Skin of body (tissue), 2 donors: ENCODE data around the gene FAT1. TPM values are rescaled to one million over a fixed set of nuclear protein-coding genes. Genes with fewer than 3 reads are reported as not detected.
"Not testable (repeated sequence)": the region's sequence is repeated elsewhere in the genome, so short reads cannot be mapped to it uniquely, and the experiment has no call there.

Experiments
- DNase-seq: peaks from one replicate; lab custom pipeline; 2025; lab: John Stamatoyannopoulos, UW
- total RNA-seq: library from RNA; depleted of rRNA; stranded (reverse); fragments of >200 nt; gene quantifications from one replicate; pipeline ENCODE4 v1.2.3, GENCODE V29; 2014

FAT1 gene
- total RNA-seq, 1 donor from 2014 or later = 171 TPM

DNA sequence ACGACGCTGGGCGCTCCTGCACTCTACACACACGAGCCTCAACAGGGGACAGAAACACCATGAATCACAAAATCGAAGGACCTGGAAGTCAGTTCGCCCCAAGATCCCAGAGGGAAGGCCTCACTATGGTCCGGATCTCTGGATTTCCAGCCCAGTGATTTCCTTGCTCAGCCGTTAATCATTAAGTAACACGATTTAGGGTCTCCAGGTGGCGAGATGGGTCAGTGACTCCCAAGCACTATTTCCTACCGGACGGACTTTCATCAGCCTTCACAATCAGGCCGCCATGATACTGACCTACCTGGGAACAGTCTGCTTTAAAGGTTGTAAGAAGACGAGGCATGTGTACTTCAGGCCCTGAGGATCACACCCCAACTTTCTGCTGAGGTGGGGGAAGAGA lies 63.7 kb downstream of the FAT1 start:
- no peak for DNase-seq

DNA sequence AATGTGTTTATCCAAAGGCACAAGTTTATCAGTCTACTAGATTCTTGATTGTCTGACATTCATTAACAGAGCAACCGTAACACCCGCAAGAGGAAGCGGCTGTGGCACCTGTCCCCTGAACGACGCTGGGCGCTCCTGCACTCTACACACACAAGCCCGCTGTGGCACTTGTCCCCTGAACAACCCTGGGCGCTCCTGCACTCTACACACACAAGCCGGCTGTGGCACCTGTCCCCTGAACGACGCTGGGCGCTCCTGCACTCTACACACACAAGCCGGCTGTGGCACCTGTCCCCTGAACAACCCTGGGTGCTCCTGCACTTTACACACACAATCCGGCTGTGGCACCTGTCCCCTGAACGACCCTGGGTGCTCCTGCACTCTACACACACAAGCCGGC lies 64.2 kb downstream of the FAT1 start:
- not testable (repeated sequence) for DNase-seq

DNA sequence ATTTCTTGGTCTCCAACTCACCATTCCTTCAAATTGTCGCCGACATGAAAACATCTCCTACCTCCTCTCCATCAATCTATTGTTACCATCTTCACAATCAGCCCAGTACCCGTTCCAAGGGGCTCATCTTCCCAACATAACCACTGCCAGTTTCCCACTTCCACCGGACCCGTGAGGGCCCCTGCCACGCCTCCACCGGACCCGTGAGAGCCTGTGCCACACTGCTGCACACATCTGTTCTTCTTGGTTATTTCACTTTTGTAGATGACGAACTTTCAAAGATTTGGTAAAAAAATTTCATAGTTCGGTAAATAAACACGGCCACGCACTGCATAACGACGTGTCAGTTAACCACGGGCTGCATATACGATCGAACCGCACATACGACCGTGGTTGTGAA lies 65.0 kb downstream of the FAT1 start:
- no peak for DNase-seq

DNA sequence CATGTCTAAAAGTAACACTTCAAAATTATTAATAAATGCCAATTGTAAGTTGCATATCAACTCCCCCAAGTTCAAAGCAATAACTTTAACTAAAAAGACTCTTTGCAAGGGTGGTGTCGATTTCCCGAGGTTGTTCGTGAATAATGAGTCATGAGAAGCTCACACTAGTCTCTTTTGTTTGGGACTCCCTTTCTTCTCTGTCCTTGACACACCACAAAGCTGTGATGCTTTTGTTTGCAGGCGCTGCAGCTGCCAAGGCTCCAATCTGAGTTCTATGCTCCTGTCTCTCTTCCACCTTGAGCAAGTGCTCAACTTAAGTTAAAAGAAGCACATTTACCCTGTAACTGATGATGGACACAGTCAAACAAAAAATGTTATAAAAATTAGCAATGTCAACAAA lies 65.9 kb downstream of the FAT1 start:
- no peak for DNase-seq

DNA sequence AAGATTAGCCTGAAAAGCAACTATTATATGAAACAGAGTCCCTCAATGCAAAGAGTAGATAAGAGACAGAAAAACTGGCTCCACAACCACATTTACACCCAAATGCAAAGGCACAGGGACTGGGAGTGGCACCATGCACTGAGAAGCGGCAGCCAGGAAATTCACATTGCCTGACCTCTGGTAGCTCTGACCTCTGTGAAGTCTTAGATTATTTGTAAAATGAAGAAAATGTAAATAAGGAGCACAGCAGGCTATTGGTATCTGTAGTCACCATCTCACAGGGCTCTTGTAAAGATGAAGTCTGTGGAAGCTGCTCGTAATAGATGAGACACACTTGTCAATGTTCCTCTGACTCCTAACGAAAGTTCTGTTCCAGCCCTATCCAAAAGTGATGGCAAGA lies 69.7 kb downstream of the FAT1 start:
- DNase-seq = no peak

DNA sequence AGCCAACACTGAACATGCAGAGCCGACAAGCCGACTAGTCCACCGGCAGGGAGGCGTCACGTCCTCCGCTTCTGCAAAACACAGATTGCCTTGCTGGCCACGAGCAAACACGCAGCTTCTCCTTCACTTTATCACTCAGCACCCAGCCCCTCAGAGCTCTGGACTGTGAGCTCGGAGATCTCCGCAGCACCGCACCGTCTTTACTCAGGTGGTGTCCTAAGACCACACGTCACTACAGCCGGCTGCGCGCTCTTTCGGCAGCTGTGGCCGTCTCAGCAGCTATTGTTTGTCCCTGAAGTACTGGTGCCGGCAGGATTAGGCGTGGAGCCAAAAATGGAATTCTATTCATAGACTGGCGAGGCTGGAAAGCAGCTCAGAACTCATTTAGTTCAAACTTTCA lies 72.0 kb downstream of the FAT1 start:
- DNase-seq = no peak

DNA sequence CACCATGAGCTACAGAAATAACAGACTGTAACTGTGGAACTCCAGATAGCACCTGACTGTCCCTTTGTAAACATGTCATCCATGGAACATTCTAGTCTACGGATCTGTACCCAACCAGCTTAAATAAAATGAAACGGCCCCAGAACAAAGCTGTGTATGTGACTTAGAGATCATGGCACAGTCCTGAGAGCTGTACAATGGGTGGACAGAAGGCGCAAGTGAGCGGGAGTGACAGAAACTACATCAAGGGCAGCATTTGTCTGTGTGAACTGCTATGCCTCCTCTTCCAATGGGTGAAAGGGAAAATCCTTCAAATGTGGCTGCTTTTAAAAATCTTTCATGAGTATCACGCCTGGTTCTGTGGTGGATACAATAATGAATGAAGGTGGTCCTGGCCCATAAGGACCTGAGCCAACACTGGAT lies 72.5 kb downstream of the FAT1 start:
- no peak for DNase-seq

DNA sequence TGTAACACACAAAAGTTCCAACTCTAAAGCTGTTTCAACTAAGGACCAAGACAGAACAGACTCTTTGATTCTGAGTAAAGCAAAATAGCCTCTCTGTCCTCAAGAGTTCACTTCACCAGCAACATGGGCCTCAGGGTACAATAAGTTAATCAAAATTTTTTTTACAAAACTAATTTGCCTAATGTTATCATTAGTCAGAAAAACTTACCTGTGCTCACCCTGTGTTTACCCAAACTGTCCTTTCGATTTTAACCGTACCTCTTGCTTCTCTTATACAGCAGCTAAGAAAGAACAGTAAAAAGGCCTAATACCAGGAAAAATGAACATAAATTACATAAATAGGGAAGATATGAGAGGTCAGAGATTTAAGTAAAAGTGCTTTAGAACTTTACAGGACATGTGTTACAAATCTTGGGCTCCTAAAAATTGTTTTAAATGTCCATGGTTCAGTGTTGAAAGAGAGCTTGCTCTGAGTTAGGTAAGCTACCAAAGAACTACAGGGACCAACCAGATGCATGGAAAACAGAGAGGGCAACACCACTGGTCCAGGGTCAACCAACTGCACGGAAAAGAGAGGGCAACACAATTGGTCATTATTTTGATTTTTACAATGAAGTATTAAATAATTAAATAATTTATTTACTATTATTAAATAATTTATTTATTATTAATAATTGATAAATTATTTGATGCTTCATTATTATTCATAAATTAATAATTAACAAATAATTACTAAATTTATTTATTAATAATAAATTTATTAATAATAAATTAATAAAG lies 73.1 kb downstream of the FAT1 start:
- no peak for DNase-seq

DNA sequence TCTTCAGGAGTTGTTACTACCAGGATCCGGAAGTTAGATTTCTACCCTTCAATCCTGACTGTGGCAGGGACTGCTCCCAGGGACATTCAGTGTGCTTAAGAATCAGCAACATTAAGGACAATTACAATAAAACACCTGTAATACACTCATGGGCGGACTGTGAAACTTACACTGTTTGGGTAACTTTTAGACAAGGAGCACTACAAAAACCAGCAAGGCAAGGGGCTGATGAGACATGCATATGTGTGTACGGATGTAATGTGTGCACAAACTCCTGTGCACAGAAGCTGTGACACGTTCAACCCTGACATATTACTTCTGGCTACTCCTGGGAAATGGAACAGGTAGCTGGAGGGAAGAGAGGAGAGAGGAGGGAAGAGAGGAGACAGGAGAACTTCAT lies 75.8 kb downstream of the FAT1 start:
- DNase-seq = no peak

DNA sequence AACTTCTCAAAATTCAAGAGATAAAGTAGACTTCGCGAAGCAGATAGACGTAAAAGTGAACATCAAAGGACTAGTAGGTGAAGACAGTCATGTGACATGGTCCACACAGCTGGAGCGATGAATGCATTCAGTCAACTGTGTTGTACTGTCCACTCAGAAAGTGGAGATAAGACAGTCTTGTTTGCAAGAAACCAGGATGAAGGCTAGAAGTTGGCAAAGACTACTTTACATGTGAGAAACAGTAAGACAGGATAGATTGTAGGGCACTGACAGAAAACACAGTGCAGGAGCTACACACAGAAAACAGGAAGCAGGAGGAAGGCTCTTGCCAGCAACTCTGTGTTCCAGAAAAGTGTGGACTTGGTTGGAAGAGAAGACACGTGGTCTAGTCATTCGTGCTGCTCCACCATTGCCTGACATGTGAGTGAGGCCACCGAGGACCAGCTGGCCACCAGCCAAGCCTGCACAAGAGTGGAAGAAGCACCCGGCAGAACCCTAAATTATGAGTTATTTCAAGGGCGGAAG lies 78.9 kb downstream of the FAT1 start:
- DNase-seq = no peak

DNA sequence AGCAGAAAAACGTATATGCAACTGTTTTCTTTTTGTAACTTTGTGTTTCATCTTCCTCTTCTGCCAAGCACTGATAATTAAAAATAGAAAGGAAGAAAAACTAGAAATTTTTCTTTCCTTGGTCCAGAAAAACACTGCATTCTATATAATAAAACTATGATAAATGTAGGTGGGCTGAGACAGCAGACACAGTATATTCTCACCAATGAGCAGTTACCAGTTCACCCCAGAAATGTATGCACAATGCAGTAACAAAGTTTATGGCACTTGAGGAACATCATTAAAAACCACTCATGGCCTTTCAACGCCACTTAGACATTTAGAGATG lies 79.4 kb downstream of the FAT1 start:
- DNase-seq = no peak

DNA sequence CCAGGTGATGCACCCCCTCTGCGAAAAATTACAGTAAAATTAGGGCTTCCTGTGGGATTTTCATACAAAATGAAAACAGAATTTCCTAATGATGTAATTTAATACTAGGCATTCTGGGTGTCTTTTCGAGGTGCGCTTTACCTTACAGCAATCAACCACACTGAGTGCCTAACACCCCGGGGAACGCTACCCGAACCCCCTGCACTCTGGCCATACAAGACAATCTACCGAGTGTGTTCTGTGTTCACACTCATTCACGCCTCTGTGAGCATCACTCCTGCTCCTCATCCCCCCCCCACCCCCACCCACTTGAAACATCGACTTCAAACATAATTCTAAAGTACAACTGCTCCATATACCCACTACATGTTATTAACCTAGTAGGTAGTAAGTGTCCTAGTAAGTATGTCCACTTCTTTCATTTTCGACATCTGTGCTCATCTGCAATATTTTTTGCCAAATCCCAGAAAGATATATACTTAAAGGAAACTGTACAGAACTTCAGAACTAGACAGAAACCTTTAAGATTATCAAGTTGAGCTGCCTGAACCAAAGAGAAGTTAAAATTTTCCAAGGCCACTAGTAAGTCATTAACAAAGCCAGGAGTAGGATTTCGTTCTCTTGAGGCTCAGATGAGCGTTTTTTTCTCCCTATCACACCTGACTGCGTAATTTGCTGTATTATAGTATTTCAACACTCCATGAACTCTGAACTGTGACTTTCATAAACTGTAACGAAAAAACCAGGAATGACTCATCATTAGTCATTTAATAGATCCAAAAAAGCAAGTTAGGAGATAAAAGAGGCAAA lies 80.0 kb downstream of the FAT1 start:
- DNase-seq = no peak

DNA sequence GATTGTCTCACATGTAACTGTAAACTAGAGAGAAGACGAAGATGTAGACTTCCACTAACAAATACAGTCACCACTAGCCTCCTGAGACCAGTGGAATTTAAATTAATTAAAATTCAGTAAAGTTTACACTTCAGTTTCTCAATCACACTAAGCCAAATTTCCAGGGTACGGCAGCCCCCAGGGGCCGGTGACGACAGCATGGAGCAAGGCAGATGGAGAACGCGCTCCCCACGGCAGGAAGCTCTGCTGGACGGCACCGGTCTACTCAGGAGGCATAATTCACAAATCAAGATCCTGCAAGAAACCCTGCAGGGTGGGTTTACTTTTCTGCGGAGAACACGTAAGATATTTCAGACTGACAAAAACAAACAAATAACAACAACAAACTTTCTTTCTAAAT lies 80.7 kb downstream of the FAT1 start:
- DNase-seq = no peak

DNA sequence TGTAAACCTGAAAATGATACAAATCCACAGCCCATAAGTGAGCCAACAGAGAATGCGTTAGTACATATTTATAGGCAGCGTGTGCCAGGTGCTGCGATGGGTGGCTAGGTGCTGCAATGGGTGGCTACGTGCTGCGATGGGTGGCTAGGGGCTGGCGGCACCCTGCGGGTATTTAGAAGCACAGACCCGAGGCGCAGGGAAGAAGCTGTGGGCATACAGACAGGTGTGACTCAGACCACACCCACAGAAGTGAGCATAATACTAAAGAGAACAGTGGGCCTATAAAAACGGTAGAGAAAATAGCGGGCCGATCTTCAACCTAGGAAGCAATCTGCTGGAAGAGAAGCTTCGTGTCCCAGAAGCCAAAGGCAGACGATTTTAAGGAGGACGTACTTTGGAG lies 81.1 kb downstream of the FAT1 start:
- no peak for DNase-seq

DNA sequence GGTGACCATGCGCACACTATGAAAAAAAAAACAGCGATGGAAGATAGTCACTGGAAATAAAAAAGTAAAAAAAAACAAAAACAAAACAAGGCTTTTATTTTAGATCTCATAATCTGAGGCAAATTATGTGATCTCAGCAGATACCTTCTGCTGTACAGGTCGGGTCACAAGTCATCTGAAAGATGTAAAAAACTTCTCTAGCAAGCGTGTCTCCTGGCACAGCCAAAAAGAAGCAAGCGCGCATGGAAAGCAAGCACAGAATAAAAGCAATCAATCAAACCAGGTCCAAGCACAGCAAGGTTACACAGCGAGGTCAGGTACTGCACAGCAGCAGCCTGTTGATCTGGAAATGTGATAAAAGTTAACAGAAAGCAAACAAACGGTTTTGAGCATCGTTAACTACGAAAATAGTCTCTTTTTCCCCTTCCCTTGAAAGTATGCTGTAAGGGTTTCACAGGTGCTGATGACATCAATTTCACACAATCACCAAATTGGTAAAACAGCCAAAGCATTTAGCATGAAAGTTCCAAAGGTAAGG lies 89.0 kb downstream of the FAT1 start:
- no peak for DNase-seq

DNA sequence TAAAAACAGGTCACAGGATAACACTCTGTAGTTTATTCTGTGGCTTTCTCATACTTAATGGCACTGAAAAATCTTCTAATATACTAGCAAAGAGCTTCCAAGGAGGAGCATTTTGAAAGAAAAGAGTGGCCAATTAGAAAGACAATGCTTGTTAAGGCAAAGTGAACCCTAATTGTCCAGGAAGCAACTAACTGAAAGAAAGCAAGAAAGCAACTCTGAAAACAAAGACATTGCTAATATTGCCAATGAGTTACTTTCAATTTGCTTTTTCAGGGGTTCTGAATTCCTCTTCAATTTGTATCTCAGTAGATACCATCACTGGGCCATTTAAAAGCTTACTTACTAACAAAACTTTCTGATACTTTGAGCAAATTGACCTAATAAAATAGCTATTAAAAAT lies 89.8 kb downstream of the FAT1 start:
- no peak for DNase-seq

DNA sequence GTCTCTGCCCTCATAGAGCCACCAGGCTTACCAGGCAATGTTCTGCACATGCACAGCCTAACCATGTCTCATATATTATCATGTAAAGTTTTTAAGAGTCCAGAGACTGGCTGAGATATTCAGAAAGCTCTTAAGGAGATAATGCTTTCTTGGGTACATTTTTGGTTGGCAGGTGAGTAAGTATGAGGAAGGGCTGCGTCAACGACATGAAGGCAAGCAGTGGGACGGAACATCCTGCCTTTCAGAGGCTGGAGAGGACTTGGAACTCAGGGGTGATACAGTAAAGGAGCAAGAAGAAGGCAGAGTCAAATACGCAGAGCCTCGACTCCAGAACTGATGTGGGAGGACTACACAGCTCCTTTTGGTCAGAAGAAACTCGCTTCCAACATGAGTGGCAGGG lies 93.5 kb downstream of the FAT1 start:
- no peak for DNase-seq

DNA sequence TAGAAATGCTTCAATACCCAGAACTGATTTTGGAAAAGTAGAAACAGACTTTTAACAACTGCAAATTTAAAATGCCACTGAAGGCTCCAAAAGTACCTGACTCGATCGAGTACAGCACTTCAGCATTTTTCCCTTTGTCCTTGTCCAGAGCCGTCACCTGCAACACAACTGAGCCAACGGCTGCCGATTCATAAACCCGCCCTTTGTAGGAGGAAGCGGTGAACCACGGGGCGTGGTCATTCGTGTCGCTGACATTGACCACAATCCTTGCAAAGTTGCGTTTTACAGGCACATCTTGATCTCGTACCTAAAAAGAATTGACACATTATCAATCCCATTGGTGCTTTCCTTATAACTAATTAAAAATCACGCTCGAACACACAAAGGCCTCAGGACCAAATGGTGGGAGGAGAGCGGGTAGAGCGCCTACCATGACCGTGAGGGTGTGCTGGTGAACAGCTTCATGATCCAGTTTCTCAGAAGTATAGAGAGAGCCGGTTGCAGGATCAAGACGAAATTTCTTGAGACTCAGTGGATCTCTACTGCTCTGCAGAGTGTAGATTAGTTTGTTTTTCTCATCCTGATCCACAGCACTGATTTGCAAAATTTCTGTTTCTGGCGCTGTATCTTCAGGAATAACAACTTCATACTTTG lies 95.5 kb downstream of the FAT1 start:
- no peak for DNase-seq

DNA sequence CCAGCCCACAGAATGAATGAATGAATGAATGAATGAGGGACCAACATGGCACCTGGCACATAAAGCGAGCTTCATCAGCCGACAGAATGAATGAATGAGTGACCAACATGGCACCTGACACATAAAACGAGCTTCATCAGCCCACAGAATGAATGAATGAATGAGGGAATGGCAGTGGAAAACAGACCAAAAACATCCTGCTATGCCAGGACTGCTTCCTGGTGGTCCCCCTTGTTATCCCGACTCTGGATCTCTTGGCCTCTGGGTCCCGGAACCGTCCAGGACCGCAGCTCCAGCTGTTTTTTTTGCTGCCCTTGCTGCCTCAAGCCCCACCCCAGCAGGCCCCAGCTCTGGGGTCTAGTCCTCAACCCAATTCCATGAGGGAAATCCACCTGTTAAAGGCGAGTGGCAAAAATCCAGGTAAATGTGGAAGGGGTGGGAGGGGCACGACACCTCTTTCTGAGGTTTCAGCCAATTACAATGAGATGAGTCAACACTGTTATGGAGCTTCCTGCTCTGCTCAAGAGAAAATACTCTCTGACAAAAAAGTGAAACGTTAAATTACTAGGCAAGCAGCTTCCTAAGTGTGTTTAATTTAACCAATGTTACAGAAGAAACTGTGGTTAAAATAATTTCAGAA lies 96.3 kb downstream of the FAT1 start:
- no peak for DNase-seq

DNA sequence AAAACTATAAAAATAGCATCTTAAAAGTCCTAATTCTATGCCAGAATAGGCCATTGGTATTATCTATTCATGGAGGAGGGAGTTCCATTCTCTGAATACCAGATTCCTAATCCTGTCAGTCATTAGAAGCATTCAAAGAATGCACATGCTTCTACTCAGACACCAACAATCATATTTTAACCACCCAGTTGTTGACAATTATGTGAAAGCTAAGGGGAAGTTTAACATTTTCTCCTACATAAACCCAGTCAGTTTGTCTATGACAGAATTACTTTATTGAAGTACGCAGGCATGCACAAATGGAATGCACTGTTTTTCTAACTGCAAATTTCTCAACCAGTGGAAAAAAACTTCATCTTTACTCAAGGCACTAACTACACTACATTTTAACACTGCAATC lies 98.7 kb downstream of the FAT1 start:
- DNase-seq = no peak

DNA sequence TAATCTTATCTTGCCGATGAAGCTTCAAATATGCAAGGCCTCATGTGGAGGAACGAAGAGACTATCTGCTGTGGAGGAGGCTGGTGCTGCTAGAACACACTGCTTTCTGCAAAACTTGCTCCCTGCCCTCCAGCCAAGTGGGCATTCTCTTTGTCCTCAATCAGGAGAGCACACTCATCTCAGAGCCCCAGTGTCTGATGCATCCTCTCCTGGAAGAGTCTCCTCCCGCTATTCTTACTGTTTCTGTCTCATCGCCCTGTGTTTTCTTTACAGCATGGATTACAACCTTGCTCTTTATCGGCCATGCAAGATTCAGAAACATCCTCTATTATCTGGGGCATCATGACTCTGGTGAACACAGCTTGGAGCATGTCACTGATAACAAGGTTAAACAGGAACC lies 100.1 kb downstream of the FAT1 start:
- no peak for DNase-seq
